ENCODE measurements around the gene TRIM67. TPM values are rescaled to one million over a fixed set of nuclear protein-coding genes. Genes with fewer than 3 reads are reported as not detected.

TRIM67 gene
- total and polyA plus RNA-seq, 9 donors = 0.02 to 0.92 (median 0.05) TPM; not detected in 6

DNA sequence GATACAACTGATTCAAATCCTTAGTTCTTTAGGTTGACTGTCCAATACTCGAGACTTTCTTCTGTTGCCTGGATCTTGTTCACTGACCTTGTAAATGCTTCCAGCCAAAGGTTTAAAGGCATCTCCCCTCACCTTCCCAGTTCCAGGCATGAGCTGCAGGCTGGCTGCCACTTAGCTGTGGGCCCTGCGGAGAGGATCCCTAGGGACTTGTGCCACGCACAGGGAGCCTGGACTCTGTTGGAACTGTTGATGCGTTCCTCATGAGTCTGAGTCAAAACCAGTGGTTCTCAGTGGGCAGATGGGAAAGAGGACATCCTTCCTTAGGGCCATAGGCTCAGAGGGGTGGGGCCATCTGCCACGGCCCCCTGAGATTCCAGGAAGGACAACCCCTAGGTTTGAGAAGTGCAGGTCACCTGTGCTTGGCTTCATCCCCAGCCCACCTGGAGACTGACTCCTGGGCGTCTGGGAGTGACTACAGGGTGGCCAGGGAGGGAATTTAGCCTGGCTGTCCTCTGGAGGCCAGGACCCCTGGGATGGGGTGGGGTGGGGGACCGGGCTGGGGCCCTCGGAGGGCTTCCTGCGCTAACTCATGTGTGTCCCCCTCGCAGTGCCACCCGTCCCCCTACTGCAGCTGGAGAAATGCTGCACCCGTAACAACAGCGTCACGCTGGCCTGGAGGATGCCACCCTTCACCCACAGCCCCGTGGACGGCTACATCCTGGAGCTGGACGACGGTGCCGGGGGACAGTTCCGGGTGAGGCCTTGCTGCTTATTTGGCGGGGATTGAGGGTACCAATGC lies 41.6 kb downstream of the TRIM67 start:
- no peaks in the 10 kb centered on the region for H3K4me1 ChIP-seq (ENCODE audit: insufficient read depth)
- no peaks in the 10 kb centered on the region for H3K27me3 ChIP-seq
- H3K27ac ChIP-seq = no peak overlapping the region
- no peaks in the 10 kb centered on the region for H3K9me3 ChIP-seq
- no peak for DNase-seq
- intact Hi-C loops (cut with DNase I) = no loop called here
- no peak overlapping the region for H3K4me3 ChIP-seq
- H3K36me3 ChIP-seq = no peaks in the 10 kb centered on the region
- TF ChIP-seq CTCF (IDR thresholded peaks at IDR 0.05) (no peak), EP300 (IDR thresholded peaks at IDR 0.05) (no peak), POLR2A (IDR thresholded peaks at IDR 0.05) (no peak)
- 81 to 89% (median 86%) methylated on average over 20 to 21 of the region's 21 CpGs for WGBS, 3 donors

DNA sequence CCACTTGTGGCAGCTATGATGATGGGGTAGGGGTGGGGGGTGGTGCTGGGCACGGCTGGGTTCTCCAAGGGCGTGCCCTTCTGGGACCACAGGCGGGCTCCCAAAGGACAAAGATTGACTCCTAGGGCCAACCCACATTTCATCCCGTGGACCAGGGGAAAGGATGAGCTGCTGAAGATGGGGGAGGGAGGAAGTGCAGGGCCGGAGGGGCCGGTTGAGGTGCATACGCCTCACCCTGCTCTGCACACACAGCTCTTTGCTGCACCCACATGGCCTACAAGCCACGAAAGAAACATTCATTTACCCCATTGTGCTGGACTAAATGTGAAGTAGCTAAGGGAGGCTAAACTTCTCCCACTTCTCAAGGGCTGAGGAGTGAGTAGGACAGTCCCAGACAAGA lies 45.0 kb downstream of the TRIM67 start:
- WGBS, 3 donors = 35 to 59% (median 47%) methylated on average over 8 of the region's 8 CpGs
- H3K27me3 ChIP-seq = no peaks in the 10 kb centered on the region

DNA sequence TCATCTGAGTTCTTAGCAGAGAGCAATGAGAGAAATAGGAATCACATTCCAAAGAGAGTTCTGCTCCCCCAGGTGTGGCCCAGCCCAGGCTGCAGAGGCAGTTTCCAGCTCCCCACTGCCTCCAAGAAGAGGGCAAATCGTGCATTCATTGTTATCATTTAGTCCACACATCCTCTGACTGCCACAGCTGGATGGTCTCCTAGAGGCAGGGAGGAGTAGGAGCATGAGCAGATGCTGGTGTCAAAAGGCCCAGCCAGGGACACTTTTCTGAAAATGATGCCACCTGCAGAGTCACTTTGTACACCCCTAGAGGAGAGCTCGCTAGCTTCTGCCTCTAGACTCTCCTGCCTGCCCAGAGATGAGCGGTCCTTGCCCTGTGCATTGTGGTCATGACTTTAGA lies 45.6 kb downstream of the TRIM67 start:
- TF ChIP-seq CTCF (IDR thresholded peaks at IDR 0.05) (no peak), POLR2A (IDR thresholded peaks at IDR 0.05) (no peak), EP300 (IDR thresholded peaks at IDR 0.05) (no peak)
- DNase-seq = no peak
- WGBS, 3 donors = 68 to 73% (median 71%) methylated on average over 3 of the region's 3 CpGs
- no peak overlapping the region for H3K27ac ChIP-seq
- no peaks in the 10 kb centered on the region for H3K4me1 ChIP-seq (ENCODE audit: insufficient read depth)
- no peaks in the 10 kb centered on the region for H3K9me3 ChIP-seq
- intact Hi-C loops (cut with DNase I) = loop anchor here in 2 of 4 donors (5.0 kb wide), 1 partner anchor 410 kb away; no protein-coding TSS in a partner anchor
- no peaks in the 10 kb centered on the region for H3K27me3 ChIP-seq
- H3K36me3 ChIP-seq = no peaks in the 10 kb centered on the region
- no peak overlapping the region for H3K4me3 ChIP-seq

More for the DNA sequence above, 45.0 kb downstream of the TRIM67 start:
- no peak for DNase-seq
- H3K4me1 ChIP-seq (ENCODE audit: insufficient read depth) = no peaks in the 10 kb centered on the region
- H3K36me3 ChIP-seq = no peaks in the 10 kb centered on the region
- no peaks in the 10 kb centered on the region for H3K9me3 ChIP-seq
- H3K4me3 ChIP-seq = no peak overlapping the region
- no peak overlapping the region for H3K27ac ChIP-seq
- no peak for TF ChIP-seq POLR2A (IDR thresholded peaks at IDR 0.05)
- TF ChIP-seq CTCF (IDR thresholded peaks at IDR 0.05) = no peak
- intact Hi-C loops (cut with DNase I) = loop anchor here in 2 of 4 donors (5.0 kb wide), 1 partner anchor 410 kb away; no protein-coding TSS in a partner anchor

- intact Hi-C loops (cut with DNase I) = loop anchor here in 2 of 4 donors (5.0 kb wide), 1 partner anchor 412 kb away; no protein-coding TSS in a partner anchor
- DNase-seq = no peak
These were observed 47.1 kb downstream of the TRIM67 start for GRCh38 chr1:231208980-231209379.

More at GRCh38 chr1:231208980-231209379, 47.1 kb downstream of the TRIM67 start:
- Histone ChIP-seq H3K27me3 (no peaks in the 10 kb centered on the region), H3K36me3 (no peaks in the 10 kb centered on the region), H3K9me3 (no peaks in the 10 kb centered on the region), H3K27ac (no peak overlapping the region), H3K4me1 (ENCODE audit: insufficient read depth) (no peaks in the 10 kb centered on the region), H3K4me3 (no peak overlapping the region)
- 85 to 91% (median 87%) methylated on average over 14 of the region's 14 CpGs for WGBS, 3 donors
- no peak for TF ChIP-seq EP300 (IDR thresholded peaks at IDR 0.05)
- TF ChIP-seq CTCF (IDR thresholded peaks at IDR 0.05) = no peak
- no peak for TF ChIP-seq POLR2A (IDR thresholded peaks at IDR 0.05)
